ENCODE data around the gene TMEM132E.

The TMEM132E gene

GRCh38 chr17:34601416-34601815, 22.0 kb downstream of the TMEM132E start:
- no peak for DNase-seq
- TF ChIP-seq GATA1 (IDR thresholded peaks at IDR 0.05; ENCODE audit: low read depth, low read length): no peak
- no peak for TF ChIP-seq POLR2A (IDR thresholded peaks at IDR 0.05; ENCODE audit: low read length)

- TF ChIP-seq GATA1 (IDR thresholded peaks at IDR 0.05; ENCODE audit: low read depth, low read length) (no peak), POLR2A (IDR thresholded peaks at IDR 0.05; ENCODE audit: low read length) (no peak)
- no peak for DNase-seq
Measured at GRCh38 chr17:34603974-34604373, 24.6 kb downstream of the TMEM132E start.

- DNase-seq: no peak
- TF ChIP-seq POLR2A (IDR thresholded peaks at IDR 0.05; ENCODE audit: low read length): no peak
- no peak for TF ChIP-seq GATA1 (IDR thresholded peaks at IDR 0.05; ENCODE audit: low read depth, low read length)
Measured at GRCh38 chr17:34606763-34607162, 27.4 kb downstream of the TMEM132E start.

- no peak for DNase-seq
- TF ChIP-seq GATA1 (IDR thresholded peaks at IDR 0.05; ENCODE audit: low read depth, low read length): no peak
- TF ChIP-seq POLR2A (IDR thresholded peaks at IDR 0.05; ENCODE audit: low read length): no peak
Measured at GRCh38 chr17:34607917-34608316, 28.5 kb downstream of the TMEM132E start.

GRCh38 chr17:34609210-34609609, 29.8 kb downstream of the TMEM132E start:
- TF ChIP-seq GATA1 (IDR thresholded peaks at IDR 0.05; ENCODE audit: low read depth, low read length) (no peak), POLR2A (IDR thresholded peaks at IDR 0.05; ENCODE audit: low read length) (no peak)
- no peak for DNase-seq

- DNase-seq: no peak
- no peak for TF ChIP-seq POLR2A (IDR thresholded peaks at IDR 0.05; ENCODE audit: low read length)
Measured at GRCh38 chr17:34610039-34610438, 30.7 kb downstream of the TMEM132E start.

GRCh38 chr17:34610506-34610905, 31.1 kb downstream of the TMEM132E start:
- DNase-seq: no peak
- TF ChIP-seq POLR2A (IDR thresholded peaks at IDR 0.05; ENCODE audit: low read length) (no peak), GATA1 (IDR thresholded peaks at IDR 0.05; ENCODE audit: low read depth, low read length) (no peak)

- no peak for DNase-seq
- TF ChIP-seq POLR2A (IDR thresholded peaks at IDR 0.05; ENCODE audit: low read length): no peak
- no peak for TF ChIP-seq GATA1 (IDR thresholded peaks at IDR 0.05; ENCODE audit: low read depth, low read length)
Measured at GRCh38 chr17:34613064-34614019, 34.0 kb downstream of the TMEM132E start.

GRCh38 chr17:34614698-34615097, 35.3 kb downstream of the TMEM132E start:
- no peak for DNase-seq
- TF ChIP-seq GATA1 (IDR thresholded peaks at IDR 0.05; ENCODE audit: low read depth, low read length) (no peak), POLR2A (IDR thresholded peaks at IDR 0.05; ENCODE audit: low read length) (no peak)

GRCh38 chr17:34615326-34615725, 35.9 kb downstream of the TMEM132E start:
- TF ChIP-seq POLR2A (IDR thresholded peaks at IDR 0.05; ENCODE audit: low read length) (no peak), GATA1 (IDR thresholded peaks at IDR 0.05; ENCODE audit: low read depth, low read length) (no peak)
- no peak for DNase-seq

- no peak for TF ChIP-seq GATA1 (IDR thresholded peaks at IDR 0.05; ENCODE audit: low read depth, low read length)
- TF ChIP-seq POLR2A (IDR thresholded peaks at IDR 0.05; ENCODE audit: low read length): no peak
- DNase-seq: no peak
Measured at GRCh38 chr17:34616148-34616547, 36.8 kb downstream of the TMEM132E start.

- no peak for DNase-seq
- TF ChIP-seq GATA1 (IDR thresholded peaks at IDR 0.05; ENCODE audit: low read depth, low read length): no peak
- TF ChIP-seq POLR2A (IDR thresholded peaks at IDR 0.05; ENCODE audit: low read length): no peak
Measured at GRCh38 chr17:34617398-34617797, 38.0 kb downstream of the TMEM132E start.

- TF ChIP-seq GATA1 (IDR thresholded peaks at IDR 0.05; ENCODE audit: low read depth, low read length): no peak
- no peak for TF ChIP-seq POLR2A (IDR thresholded peaks at IDR 0.05; ENCODE audit: low read length)
- DNase-seq: no peak
Measured at GRCh38 chr17:34619687-34620217, 40.4 kb downstream of the TMEM132E start.

GRCh38 chr17:34620458-34620857, 41.1 kb downstream of the TMEM132E start:
- no peak for TF ChIP-seq GATA1 (IDR thresholded peaks at IDR 0.05; ENCODE audit: low read depth, low read length)
- no peak for TF ChIP-seq POLR2A (IDR thresholded peaks at IDR 0.05; ENCODE audit: low read length)
- DNase-seq: no peak
